CD4-positive, alpha-beta T cell treated with Interleukin-2 at 100 ng/mL for 4 hours (primary cell): Measurements from ENCODE around the gene ATXN1.
A peak's percentile ranks its signal among the peaks of the same experiment; 100 is the strongest.
"Not testable (repeated sequence)": the region's sequence is repeated elsewhere in the genome, so short reads cannot be mapped to it uniquely, and the experiment has no call there.

ENCODE experiments used
- DNase-seq: peaks from one replicate; pipeline ENCODE4 v3.0.0-alpha.2; 2020; ENCODE audit warnings: low spot score

ATXN1 gene

DNA sequence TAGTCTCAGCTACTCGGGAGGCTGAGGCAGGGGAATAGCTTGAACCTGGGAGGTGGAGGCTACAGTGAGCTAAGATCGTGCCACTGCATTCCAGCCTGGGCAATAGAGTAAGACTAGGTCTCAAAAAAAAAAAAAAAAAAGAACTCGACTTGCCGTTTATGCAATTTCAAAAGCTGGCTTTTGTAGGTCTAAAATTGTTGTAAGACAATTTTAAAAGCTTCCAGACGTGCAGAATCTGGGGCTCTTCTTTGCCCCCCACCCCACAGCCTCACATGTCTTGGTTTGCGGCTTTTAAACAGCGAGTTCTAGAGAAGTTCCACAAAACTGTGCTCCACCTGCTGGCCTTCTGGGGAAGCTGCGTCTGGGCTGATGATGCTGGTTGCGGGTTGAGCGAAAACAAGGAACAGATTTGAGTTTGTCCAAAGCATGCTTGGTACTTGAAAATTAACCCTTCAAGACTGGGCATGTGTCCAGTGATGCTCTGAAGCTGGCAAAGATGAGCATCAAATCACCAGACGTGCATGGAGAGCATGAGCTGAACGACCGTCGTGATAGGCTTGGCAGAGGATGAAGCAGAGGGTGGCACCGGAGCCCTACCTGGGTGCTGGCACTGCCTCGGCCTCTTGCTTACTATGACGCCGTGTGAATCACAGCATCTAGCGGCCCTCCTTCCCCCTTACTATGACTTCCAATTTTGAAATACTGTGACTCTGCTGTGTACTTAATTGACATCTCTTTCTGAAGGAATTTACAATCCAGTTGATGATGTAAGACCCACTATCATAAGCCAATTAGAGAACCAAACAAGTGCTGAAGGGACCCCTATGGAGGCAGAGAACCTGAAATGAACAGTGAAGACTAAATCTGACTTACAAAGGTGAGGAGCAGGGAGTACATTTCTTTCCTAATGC lies 351.5 kb downstream of the ATXN1 start:
- DNase-seq = peak; percentile 61

DNA sequence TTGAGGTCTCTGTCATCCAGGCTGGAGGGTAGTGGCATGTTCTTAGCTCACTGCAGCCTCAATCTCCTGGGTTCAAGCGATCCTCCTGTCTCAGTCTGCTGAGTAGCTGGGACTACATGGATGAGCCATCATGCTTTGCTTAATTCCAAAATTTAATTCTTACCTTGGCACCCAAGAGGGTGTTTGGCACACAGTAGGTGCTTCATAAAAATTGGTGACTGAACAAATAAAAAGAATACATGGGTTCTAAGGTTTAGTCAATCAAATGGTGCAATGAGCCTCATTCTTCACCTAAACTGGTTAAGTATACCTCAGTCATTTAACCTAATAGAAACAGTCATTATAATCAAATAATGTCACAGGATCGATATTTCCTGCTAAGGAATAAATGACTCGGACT lies 352.5 kb downstream of the ATXN1 start:
- DNase-seq = no peak

DNA sequence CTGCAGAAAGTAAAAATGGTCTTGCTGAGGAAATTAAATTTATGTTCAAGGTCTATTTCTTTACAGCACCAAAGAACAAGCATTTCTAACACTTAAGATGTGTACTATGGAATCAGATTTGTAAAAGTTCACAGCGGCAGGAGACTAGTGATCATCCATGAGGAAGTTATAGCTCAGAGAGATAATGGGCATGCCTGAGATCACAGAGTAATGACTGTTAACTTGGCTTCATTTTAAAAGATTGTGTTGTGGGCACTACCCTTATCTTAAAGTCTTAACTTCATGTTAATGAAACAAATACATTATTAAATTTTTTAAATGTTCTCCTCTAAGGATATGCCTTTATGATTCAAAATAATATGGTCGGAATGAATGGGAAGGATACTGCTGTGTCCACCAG lies 354.3 kb downstream of the ATXN1 start:
- DNase-seq = no peak

- DNase-seq = not testable (repeated sequence)
Observed at GRCh38 chr6:16406538-16406937, 354.7 kb downstream of the ATXN1 start.

GRCh38 chr6:16405375-16405774 lies 355.9 kb downstream of the ATXN1 start:
- DNase-seq = no peak

DNA sequence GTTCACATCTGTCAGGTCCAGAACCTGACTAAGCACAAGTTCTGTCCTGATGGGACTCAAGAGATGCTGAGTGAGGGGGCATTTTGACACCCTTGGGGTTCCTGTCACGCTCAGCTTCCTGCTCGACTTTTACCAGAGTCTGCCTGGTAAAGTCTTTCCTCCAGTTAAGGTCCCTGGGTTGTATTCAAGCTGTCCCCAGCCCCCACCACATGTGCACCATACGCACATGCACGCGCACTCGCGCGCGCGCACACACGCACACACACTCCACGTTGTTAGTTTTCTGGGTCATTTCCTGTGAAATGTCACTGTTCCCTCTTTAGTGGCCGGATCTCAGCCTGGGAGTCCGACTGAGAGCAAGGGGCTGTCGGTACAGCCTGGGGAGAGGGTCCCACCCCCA lies 356.8 kb downstream of the ATXN1 start:
- DNase-seq = no peak

- no peak for DNase-seq
Observed at GRCh38 chr6:16403831-16404230, 357.4 kb downstream of the ATXN1 start.

DNA sequence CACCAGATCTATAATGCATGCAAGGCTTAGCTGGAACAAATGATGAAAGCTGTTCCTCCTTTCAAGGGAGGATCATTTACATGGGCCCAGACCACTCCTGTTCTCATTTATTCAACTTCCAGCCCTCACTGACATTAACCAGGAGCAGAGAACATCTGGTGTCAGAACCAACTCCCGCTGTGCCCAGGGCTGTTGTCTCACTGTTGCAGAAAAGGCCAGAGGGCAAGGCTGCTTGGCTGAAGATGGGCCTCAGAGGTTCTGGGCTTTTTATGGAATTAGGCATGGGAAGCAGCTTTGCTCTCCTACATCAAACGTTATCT lies 358.7 kb downstream of the ATXN1 start:
- DNase-seq = no peak

GRCh38 chr6:16400248-16400760 lies 361.0 kb downstream of the ATXN1 start:
- DNase-seq = no peak

GRCh38 chr6:16399695-16400094 lies 361.6 kb downstream of the ATXN1 start:
- no peak for DNase-seq

DNA sequence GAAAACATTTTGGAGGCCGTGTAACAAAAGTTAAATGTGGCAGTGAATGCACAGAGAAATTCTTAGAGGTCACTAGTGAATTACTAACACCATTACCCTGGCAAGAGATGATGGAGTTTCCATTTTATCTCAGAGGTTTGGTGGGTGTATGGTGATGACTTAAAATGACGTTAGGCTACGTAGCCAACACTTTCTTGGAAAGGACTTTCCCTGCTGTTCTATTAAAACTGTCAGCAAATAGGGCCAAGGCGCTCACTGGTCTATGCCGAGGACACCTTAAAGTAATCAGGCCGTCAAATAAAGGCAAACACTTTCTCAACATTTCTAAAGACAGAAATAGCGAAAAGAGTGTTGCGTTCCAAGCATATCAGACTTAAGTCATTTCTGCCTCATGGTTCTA lies 362.1 kb downstream of the ATXN1 start:
- DNase-seq = no peak

DNA sequence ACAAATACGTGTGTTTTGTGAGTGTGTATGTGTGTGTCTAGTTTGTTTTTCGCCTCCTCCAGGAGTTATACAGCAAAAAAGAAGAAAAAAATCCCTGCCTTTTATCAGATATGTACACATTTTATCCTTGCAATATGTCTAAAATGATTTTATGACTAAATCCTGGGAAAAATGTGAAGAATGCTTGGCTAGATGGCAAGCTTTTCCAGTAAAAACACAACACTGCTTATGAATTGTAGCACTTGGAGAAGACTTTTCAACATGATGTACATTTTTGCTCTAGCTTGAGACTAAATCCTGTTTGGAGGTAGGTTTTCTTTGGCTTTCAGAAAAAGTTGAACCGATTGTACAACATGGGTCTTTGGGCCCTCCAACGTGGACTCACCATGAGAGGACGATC lies 362.7 kb downstream of the ATXN1 start:
- no peak for DNase-seq

DNA sequence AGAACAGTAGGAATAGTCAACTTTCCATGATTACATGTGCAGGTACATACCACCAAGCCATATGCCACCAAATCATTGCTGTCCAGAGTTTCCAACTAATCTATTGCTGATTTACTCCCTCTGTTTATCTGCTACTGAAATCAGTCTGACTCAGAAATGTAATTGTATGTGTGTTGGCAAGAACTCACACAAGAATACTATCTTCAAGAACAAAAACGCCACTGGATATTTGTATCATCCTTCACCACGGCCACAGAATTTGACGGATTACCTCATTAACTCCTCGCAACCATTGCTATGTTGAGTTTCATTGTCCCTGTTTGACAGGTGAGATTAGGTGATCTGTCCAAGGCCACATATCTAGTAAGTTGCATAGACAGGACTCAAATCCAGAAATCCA lies 363.6 kb downstream of the ATXN1 start:
- no peak for DNase-seq

DNA sequence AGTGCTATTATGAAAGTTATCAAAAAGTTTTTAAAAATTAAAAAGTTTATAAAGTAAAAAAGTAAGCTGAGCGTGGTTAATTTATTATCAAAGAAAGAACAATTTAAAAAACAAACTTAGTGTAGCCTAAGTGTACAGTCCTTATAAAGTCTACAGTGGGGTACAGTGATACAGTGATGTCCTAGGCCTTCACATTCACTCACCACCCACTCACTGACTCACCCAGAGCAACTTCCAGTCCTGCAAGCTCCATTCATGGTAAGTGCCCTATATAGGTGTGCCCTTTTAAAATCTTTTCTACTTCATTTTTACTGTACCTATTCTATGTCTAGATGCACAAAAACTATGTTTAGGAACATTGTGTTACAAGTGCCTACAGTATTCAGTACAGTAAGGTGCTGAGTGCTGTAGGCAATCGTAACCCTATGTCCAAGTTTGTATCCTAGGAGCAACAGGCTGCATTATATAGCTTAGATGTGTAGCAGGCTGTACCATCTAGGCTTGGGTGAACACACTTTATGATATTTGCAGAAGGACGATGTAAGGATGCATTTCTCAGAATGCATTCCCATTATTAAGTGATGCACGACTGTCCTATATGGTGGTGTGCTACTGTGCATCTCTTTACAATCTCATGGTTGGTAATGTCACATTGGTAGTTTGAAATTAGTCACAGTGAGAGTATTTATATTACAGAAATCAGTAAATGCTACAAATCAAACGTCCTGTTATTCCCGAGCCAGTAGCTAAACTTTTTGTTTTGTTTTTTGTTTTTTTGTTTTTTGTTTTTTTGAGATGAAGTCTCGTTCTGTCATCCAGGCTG lies 364.6 kb downstream of the ATXN1 start:
- no peak for DNase-seq

DNA sequence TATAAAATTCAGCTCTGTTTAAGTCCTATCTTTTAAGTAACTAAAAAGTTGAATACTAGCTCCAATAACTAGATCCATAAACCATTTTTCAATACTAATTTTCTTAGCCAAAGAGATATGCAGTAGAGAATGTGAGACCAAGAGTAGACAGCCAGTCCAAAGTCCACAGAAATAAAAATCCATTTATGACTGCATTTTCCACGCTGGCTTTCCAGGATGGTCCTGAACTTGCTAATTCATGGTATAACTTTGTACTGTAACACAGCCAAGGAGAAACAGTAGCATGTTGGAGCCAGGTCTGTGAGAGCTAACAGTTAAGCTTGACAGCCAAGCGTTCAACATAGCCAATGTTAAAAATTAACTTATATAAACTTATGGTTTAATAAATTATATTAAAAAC lies 366.6 kb downstream of the ATXN1 start:
- no peak for DNase-seq

- DNase-seq = no peak
Observed at GRCh38 chr6:16393326-16393725, 367.9 kb downstream of the ATXN1 start.

DNA sequence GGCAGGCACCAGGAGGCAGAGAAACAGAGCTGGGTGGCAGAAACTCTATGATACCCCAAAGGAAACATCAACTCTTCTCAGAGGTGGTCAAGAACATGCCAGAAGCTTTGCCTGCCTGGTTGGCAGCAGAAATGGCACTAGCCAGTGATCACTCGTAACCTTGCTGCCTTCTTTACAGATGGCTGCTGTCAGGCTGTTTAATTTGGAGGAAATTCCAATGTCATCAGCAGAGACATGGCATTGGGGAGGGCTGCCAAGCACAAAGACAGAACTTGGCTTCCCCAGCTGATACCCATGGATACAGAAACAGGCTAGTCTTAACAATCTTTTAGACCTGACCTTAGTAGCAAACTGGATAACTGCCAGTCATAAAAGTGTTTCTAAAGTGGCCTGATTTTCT lies 369.2 kb downstream of the ATXN1 start:
- DNase-seq = no peak

- DNase-seq = no peak
Observed at GRCh38 chr6:16391451-16391912, 369.8 kb downstream of the ATXN1 start.

DNA sequence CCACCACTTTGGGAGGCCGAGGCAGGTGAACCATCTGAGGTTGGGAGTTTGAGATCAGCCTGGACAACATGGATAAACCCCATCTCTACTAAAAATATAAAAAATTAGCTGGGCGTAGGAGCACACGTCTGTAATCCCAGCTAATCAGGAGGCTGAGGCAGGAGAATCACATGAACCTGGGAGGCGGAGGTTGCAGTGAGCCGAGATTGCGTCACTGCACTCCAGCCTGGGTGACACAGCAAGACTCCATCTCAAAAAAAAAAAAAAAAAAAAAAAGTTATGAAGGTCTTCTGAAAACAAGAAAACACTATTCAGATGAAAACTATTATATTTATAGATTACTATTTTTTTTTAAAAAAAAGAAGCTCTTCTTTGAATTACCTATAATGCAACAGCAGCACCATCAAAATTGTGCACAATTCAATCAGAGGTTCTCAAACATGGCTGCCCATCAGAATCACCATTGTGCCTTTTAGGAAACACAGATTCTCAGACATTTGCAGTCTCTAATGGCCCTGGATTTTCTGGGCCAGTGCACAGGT lies 370.3 kb downstream of the ATXN1 start:
- not testable (repeated sequence) for DNase-seq

DNA sequence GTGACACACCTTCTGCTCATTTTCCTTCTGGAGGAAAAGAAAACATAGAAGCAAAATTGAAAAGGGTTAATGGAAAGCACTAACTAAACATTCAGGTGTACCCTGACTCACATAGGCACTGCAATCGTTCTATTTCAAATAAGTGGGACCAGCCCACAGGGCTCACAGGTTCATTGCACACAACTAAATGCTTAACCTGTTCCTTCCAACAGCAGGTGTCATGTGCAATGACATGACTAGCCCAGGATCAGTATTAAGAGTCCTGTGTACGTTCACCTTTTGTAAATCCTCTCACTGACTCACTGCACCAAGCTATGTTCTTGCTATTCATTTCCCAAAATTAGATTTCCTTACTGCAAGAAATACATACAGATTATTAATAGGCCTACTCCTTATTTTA lies 371.6 kb downstream of the ATXN1 start:
- no peak for DNase-seq

DNA sequence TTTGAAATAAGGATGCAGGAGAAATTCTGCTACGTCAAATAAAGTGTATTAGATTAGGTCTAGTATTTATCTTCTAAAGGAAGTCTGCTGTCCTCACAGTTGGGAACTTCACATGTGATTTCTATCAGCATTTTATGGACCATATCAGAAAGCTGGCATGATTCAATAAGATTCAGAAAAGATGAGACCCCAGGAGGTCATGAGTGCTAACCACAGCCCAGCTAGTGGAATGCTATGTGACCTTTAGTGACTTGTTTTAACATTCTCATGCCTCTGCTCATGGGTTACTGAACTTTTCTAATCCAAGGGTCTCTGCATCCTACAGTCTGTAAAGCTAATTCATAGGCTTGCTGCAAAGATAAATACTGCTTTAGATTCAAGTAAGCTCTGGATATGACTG lies 372.8 kb downstream of the ATXN1 start:
- DNase-seq = no peak

DNA sequence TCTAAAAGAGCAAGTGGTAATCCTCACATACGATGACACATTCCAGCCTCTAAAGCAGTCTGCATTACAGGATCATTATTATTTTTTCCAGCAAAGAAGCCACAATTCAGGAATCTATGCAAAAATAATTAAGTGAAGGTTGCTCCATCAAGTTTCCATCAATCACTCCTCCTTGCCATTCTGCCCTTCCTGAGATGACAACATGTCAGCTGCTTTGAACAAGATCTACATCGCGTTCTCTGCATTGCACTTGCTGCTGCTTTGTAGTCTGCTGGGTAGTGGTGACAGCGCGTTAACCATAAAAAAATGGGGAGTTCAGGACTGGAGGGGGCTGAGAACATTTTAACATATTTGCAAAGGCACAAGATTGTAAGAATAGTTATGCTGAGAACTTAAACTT lies 375.2 kb downstream of the ATXN1 start:
- DNase-seq = no peak
